Tibial artery (tissue), 4 donors: Measurements from ENCODE around the gene DBNL.

Source experiments
- DNase-seq, 2 donors: peaks; one replicate each; pipeline ENCODE4 v3.0.0-alpha.2; 2019
- H3K27ac ChIP-seq, 2 donors: fragments of 200-600 bp; sonication (generic) in 1 of 2; 1 replicate in 1 of 2; 2 replicates in 1 of 2; pipeline ENCODE4 v1.5.1; 2018 to 2019; ENCODE audit warnings: mild to moderate bottlenecking in 1 of 2
- H3K27me3 ChIP-seq, 2 donors: fragments of 200-600 bp; sonication (generic) in 1 of 2; one replicate each; pipeline versions ENCODE4 v1.5.1 to v1.6.0; 2016 to 2019
- H3K36me3 ChIP-seq, 3 donors: fragments of 200-600 bp; sonication (generic) in 2 of 3; one replicate each; pipeline ENCODE4 v1.5.1; 2016 to 2019; ENCODE audit warnings: mild to moderate bottlenecking in 2 of 3
- H3K4me1 ChIP-seq, 4 donors: fragments of 200-600 bp; sonication (generic) in 2 of 4; 1 replicate in 3 of 4; 2 replicates in 1 of 4; pipeline ENCODE4 v1.5.1; 2016 to 2019
- H3K4me3 ChIP-seq, 2 donors: fragments of 200-600 bp; sonication (generic) in 1 of 2; 1 replicate in 1 of 2; 2 replicates in 1 of 2; pipeline ENCODE4 v1.5.1; 2018 to 2019; ENCODE audit warnings: mild to moderate bottlenecking in 2 of 2
- H3K9me3 ChIP-seq, 3 donors: fragments of 200-600 bp; sonication (generic) in 1 of 3; one replicate each; pipeline ENCODE4 v1.5.1; 2016 to 2019
- intact Hi-C: fragments of 100-400 bp; cut with DNase I; formaldehyde crosslinking; loops from one replicate; pipeline ENCODE4 v1.15.0; 2023; ENCODE audit warnings: low total_unique reads
- TF ChIP-seq, protein P1 (sequence below), 2 experiments: fragments of 200-600 bp in 1 of 2; fragments of 450-650 bp in 1 of 2; IDR thresholded peaks; one replicate each; pipeline ENCODE4 v1.5.1; 2017 to 2019; ENCODE audit warnings: antibody characterized with exemption in 2 of 2, mild to moderate bottlenecking in 1 of 2, moderate library complexity in 1 of 2

The DBNL gene

DNA sequence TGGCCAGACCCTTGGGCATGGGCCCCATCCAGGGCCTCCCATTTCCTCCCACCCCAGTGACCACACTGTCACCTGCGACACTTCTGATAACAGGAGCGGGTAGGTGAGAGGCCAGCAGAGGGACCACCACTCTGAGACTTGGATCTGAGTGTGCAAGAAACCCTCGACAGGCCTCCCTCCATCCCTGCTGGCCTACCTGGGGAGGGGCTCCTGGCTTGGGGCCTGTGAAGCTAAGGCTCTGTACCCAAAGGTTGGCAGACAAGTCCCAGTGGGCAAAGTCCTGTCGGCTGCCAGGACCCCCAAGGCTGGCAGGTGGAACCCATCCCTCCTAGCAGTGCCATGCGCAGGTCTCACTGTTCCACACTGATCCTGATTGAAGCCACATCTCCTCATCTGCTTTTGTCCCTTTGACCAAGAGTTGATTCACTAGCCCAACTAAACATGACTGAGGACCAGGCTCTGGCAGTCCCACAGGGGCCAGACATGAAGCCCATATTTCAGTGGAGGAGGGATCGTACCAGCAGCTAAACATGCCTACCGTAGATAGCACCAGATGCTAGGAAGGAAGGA, 22.1 kb downstream of the DBNL start:
- H3K27ac ChIP-seq: peak overlapping the region in 1 of 2 donors; percentile 39
- no peaks in the 10 kb centered on the region for H3K27me3 ChIP-seq
- DNase-seq: peak; percentile 20 to 65
- no peak overlapping the region for H3K4me3 ChIP-seq
- H3K4me1 ChIP-seq: peaks cover 0 to 53% (median 40%) of the 10 kb centered on the region in 4 donors
- H3K9me3 ChIP-seq: no peaks in the 10 kb centered on the region
- H3K36me3 ChIP-seq: peaks cover 0 to 11% (median 6%) of the 10 kb centered on the region in 3 donors
- TF ChIP-seq, protein P1, sequence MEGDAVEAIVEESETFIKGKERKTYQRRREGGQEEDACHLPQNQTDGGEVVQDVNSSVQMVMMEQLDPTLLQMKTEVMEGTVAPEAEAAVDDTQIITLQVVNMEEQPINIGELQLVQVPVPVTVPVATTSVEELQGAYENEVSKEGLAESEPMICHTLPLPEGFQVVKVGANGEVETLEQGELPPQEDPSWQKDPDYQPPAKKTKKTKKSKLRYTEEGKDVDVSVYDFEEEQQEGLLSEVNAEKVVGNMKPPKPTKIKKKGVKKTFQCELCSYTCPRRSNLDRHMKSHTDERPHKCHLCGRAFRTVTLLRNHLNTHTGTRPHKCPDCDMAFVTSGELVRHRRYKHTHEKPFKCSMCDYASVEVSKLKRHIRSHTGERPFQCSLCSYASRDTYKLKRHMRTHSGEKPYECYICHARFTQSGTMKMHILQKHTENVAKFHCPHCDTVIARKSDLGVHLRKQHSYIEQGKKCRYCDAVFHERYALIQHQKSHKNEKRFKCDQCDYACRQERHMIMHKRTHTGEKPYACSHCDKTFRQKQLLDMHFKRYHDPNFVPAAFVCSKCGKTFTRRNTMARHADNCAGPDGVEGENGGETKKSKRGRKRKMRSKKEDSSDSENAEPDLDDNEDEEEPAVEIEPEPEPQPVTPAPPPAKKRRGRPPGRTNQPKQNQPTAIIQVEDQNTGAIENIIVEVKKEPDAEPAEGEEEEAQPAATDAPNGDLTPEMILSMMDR (IDR thresholded peaks at IDR 0.05): no peak
- intact Hi-C loops: no loop called here

DNA sequence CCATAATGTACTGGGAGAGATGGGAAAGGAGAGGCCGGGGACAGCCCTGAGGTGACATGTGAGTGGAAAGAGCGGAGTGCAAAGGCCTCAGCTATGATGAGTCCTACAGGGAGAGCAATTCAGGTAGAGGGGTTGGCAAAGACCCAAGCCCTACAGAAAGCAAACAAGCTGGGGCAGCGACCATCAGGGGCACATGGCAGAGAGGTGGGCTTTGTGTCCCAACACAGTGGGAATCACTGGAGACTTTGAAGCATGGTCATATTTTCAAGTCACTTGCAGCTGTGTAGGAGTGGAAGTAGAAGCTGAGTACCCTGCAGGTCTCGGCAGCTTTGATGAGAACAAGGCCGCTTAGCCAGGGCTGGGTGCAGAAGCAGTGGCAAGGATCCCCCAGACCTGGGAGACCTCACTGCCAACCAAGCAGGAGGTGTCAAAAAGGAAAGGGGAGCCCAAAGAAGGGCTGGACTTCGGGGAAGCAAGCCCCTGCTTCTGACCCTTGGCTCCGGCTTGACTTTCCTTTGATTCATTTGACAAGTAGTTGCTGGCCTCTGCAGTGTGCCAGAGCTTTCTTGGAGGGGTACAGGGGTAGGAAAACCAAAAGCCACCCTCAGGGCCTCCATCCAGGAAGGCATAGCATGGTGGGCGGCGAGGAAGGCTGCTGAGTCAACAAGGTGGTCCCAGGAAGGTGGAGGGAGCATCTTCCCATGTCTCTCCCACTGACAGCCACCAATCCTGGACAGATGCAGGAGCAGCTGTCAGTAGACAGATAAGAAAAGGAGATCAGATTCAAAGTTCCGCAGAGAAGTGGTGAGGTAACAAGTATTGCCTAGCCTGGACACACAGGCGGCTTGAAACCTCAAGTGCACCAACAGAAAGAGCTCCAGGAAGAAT, 22.8 kb downstream of the DBNL start:
- DNase-seq: peak; percentile 19 to 60
- no peaks in the 10 kb centered on the region for H3K27me3 ChIP-seq
- H3K4me1 ChIP-seq: peaks cover 0 to 56% (median 43%) of the 10 kb centered on the region in 4 donors
- no peak overlapping the region for H3K27ac ChIP-seq
- no peak overlapping the region for H3K4me3 ChIP-seq
- TF ChIP-seq, protein P1 (IDR thresholded peaks at IDR 0.05): no peak
- H3K9me3 ChIP-seq: no peaks in the 10 kb centered on the region
- H3K36me3 ChIP-seq: peaks cover 0 to 4% (median 0%) of the 10 kb centered on the region in 3 donors
- intact Hi-C loops: no loop called here

DNA sequence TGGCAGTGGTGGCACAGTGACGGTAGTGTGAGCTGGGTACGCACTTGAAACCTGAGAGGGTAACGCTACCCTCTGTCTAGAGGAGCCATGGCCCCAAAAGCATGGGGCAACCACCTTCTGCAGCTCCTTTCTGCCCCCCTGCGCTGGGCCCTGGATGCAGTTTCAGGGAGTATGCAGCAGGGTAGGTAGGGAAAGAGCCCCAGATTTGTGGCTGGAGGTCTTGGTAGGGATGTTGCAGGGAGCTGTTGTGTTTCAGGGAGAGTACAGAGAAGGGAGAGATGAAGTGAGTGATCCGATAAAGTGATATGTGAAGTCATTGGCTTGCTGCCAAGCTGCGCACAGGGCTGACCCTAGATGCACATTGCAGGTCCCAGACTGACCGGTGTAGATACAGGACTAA, 23.6 kb downstream of the DBNL start:
- Histone ChIP-seq H3K4me1 (peaks cover 0 to 56% (median 43%) of the 10 kb centered on the region in 4 donors), H3K4me3 (no peak overlapping the region), H3K36me3 (peaks cover 0 to 5% (median 2%) of the 10 kb centered on the region in 3 donors), H3K27ac (no peak overlapping the region), H3K9me3 (no peaks in the 10 kb centered on the region), H3K27me3 (no peaks in the 10 kb centered on the region)
- DNase-seq: peak; percentile 23 to 49
- TF ChIP-seq, protein P1 (IDR thresholded peaks at IDR 0.05): no peak
- intact Hi-C loops: no loop called here

DNA sequence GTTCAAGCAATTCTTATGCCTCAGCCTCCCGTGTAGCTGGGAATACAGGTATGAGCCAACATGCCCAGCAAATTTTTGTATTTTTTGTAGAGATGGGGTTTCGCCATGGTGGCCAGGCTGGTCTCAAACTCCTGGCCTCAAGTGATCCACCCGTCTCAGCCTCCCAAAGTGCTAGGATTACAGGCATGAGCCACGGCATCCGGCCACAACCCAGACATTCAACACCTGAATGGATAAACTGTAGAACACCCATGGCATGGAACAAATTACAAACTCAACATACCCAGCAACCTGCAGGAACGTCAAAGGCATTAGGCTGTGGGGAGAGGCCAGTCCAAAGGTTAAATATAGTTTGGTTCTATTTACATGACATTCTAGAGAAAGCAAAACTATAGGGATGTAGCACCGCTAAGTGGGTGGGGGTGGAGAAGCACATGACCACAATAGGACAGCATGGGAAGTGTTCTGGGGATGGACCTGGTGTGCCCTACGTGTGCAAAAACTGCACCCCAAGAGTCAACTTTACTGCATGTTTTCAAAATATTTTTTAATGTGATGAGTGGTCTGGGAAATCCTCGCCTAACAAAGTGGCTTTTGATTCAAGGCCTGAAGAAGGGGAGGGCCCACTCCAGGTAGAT, 27.3 kb downstream of the DBNL start:
- H3K4me1 ChIP-seq: peaks cover 4 to 33% (median 26%) of the 10 kb centered on the region in 4 donors
- DNase-seq: no peak
- intact Hi-C loops: loop anchor here (5.0 kb wide), 1 partner anchor 125 kb away; no protein-coding TSS in a partner anchor
- TF ChIP-seq, protein P1 (IDR thresholded peaks at IDR 0.05): no peak
- peak overlapping the region; percentile 64 to 82 for H3K27ac ChIP-seq
- no peaks in the 10 kb centered on the region for H3K27me3 ChIP-seq
- peaks cover 3 to 43% (median 21%) of the 10 kb centered on the region in 3 donors for H3K36me3 ChIP-seq
- H3K4me3 ChIP-seq: no peak overlapping the region
- no peaks in the 10 kb centered on the region for H3K9me3 ChIP-seq

DNA sequence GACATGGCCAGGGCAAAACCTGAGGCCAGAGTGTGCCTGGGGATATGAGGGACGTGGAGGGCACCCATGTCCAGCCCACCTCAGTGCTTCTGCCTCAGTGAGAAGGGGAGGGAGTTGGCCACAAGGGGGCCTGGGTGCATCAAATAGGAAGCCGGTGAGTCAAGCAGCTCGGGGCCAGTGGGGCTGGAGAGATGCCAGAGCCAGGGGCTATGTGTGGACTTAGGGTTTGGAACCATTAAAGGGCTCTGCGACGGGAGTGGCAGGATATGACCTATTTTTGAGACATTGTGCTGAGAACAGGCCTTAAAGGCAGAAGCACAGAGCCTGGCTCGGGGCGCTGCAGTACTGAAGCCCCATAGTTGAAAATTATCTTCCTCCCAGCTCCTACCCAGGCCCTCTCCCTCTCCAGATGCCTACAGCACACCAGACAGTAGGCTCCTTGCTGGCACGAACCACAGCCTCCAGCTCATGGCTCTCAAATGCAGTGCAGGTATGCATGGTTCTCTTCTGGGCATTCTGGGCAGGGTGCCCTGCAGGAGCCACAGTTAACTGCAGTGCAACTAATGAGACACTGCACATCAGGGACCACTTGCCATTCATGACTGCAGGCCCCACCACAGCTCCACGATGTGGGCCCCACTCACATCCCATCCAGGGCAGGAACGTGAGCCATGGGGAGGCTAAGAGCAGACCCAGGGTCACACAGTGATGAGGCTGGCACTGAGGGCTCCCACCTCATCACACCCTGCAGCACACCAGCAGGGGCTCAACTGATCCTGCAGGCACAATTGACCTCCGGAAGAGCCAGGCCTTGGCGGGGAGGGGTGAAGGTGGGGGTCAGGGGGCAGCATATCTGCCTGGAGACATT, 28.1 kb downstream of the DBNL start:
- Histone ChIP-seq H3K27me3 (no peaks in the 10 kb centered on the region), H3K36me3 (peaks cover 8 to 50% (median 29%) of the 10 kb centered on the region in 3 donors), H3K4me1 (peaks cover 4 to 33% (median 26%) of the 10 kb centered on the region in 4 donors), H3K27ac (peak overlapping the region; percentile 64 to 82), H3K9me3 (no peaks in the 10 kb centered on the region), H3K4me3 (peak overlapping the region in 1 of 2 donors; percentile 15)
- intact Hi-C loops: loop anchor here (5.0 kb wide), 1 partner anchor 125 kb away; no protein-coding TSS in a partner anchor
- DNase-seq: peak; percentile 86 to 92
- TF ChIP-seq, protein P1 (IDR thresholded peaks at IDR 0.05): peak; percentile 74 to 79
